BJ (cell line): ENCODE data around the gene TMPRSS11F. TPM values are rescaled to one million over a fixed set of nuclear protein-coding genes. Genes with fewer than 3 reads are reported as not detected.

Experiments used
- CTCF ChIA-PET: fragments of 350-600 bp; formaldehyde crosslinking; extraction: SDS; loops from one replicate; lab custom pipeline; 2021; ENCODE audit warnings: antibody characterized with exemption, inconsistent platforms; lab: Yijun Ruan, JAX
- POLR2A ChIA-PET: fragments of 300-600 bp; sonication (Branson Sonifier 250); formaldehyde crosslinking; extraction: SDS; loops from one replicate; lab custom pipeline; 2021; ENCODE audit warnings: antibody characterized with exemption; lab: Charles Lee
- DNase-seq: peaks from one replicate; pipeline ENCODE4 v3.0.0-alpha.2; 2011; ENCODE audit warnings: low read depth
- H3K27me3 ChIP-seq: 2 replicates; pipeline ENCODE4 v1.6.0; 2011; ENCODE audit warnings: low read length; ENCODE audit not compliant: control insufficient read depth, insufficient read depth
- H3K36me3 ChIP-seq: 2 replicates; pipeline ENCODE4 v1.5.1; 2011; ENCODE audit warnings: low read length; ENCODE audit not compliant: control insufficient read depth, insufficient read depth
- H3K4me3 ChIP-seq: 2 replicates; pipeline ENCODE4 v1.5.1; 2011; ENCODE audit warnings: low read depth, mild to moderate bottlenecking, control low read depth, low read length
- CTCF ChIP-seq: IDR thresholded peaks from 2 replicates; pipeline ENCODE4 v1.5.1; 2011; ENCODE audit warnings: low read depth, mild to moderate bottlenecking, control low read depth, inconsistent platforms, low read length, moderate library complexity; ENCODE audit not compliant: insufficient read depth
- polyA plus RNA-seq: library from polyadenylated mRNA; depleted of rRNA; stranded (reverse); fragments of >200 nt; gene quantifications from 2 replicates; pipeline ENCODE4 v1.2.3, GENCODE V29; 2011

The TMPRSS11F gene
- polyA plus RNA-seq, 1 experiment: not detected

- ChIA-PET CTCF (interaction anchor here (3.6 kb wide), 1 partner anchor 8 kb away, joined by 10 read pairs; no protein-coding TSS in a partner anchor), POLR2A (no interaction called here)
- DNase-seq: no peak
- no peaks in the 10 kb centered on the region for H3K27me3 ChIP-seq
- no peak for TF ChIP-seq CTCF
- no peaks in the 10 kb centered on the region for H3K36me3 ChIP-seq
- no peak overlapping the region for H3K4me3 ChIP-seq
These were observed 38.0 kb upstream of the TMPRSS11F start for GRCh38 chr4:68167706-68168105.

- TF ChIP-seq CTCF: no peak
- CTCF ChIA-PET: interaction anchor here (3.6 kb wide), 1 partner anchor 9 kb away, joined by 10 read pairs; no protein-coding TSS in a partner anchor
- POLR2A ChIA-PET: no interaction called here
These were observed 37.5 kb upstream of the TMPRSS11F start for GRCh38 chr4:68167166-68167565.

GRCh38 chr4:68163754-68164153 lies 34.1 kb upstream of the TMPRSS11F start:
- no peak for DNase-seq
- H3K4me3 ChIP-seq: no peak overlapping the region
- no peak for TF ChIP-seq CTCF
- no peaks in the 10 kb centered on the region for H3K36me3 ChIP-seq
- CTCF ChIA-PET: no interaction called here
- POLR2A ChIA-PET: no interaction called here
- no peaks in the 10 kb centered on the region for H3K27me3 ChIP-seq

More at GRCh38 chr4:68167166-68167565, 37.5 kb upstream of the TMPRSS11F start:
- H3K36me3 ChIP-seq: no peaks in the 10 kb centered on the region
- DNase-seq: no peak
- no peak overlapping the region for H3K4me3 ChIP-seq
- no peaks in the 10 kb centered on the region for H3K27me3 ChIP-seq

- no peaks in the 10 kb centered on the region for H3K36me3 ChIP-seq
- CTCF ChIA-PET: interaction anchor here (1.2 kb wide), 1 partner anchor 14 kb away, joined by 3 read pairs; no protein-coding TSS in a partner anchor
- TF ChIP-seq CTCF: no peak
These were observed 32.5 kb upstream of the TMPRSS11F start for GRCh38 chr4:68162196-68162595.

GRCh38 chr4:68152411-68152810 lies 22.7 kb upstream of the TMPRSS11F start:
- H3K4me3 ChIP-seq: no peak overlapping the region
- POLR2A ChIA-PET: no interaction called here
- no peak for TF ChIP-seq CTCF
- CTCF ChIA-PET: no interaction called here
- no peaks in the 10 kb centered on the region for H3K27me3 ChIP-seq
- DNase-seq: no peak
- no peaks in the 10 kb centered on the region for H3K36me3 ChIP-seq

More at GRCh38 chr4:68162196-68162595, 32.5 kb upstream of the TMPRSS11F start:
- Histone ChIP-seq H3K27me3 (no peaks in the 10 kb centered on the region), H3K4me3 (no peak overlapping the region)
- DNase-seq: no peak
- POLR2A ChIA-PET: no interaction called here
